IMR-90 (cell line): ENCODE data around the gene TRA2A. TPM values are rescaled to one million over a fixed set of nuclear protein-coding genes. Genes with fewer than 3 reads are reported as not detected.
"Not testable (repeated sequence)": the region's sequence is repeated elsewhere in the genome, so short reads cannot be mapped to it uniquely, and the experiment has no call there.

Source experiments
- ATAC-seq: fragments of 200-7000 bp; cut with Tn5 transposase; 2 replicates; pipeline ENCODE4 v1.9.1; 2020; ENCODE audit warnings: low read depth, mild to moderate bottlenecking, moderate library complexity
- BruUV-seq: library from RNA; stranded (reverse); fragments of 400-500 nt; replicated peaks from 2 replicates; lab custom pipeline; 2021; lab: Mats Ljungman, UMichigan
- CTCF ChIA-PET: fragments of 300-600 bp; formaldehyde crosslinking; extraction: SDS; loops from one replicate; lab custom pipeline; 2021; ENCODE audit warnings: antibody characterized with exemption; lab: Yijun Ruan, JAX
- POLR2A ChIA-PET: fragments of 300-600 bp; sonication (Branson Sonifier 250); formaldehyde crosslinking; loops from one replicate; lab custom pipeline; 2022; ENCODE audit warnings: antibody characterized with exemption; ENCODE audit not compliant: unreplicated experiment; lab: Charles Lee
- DNase-seq: peaks from one replicate; pipeline ENCODE4 v3.0.0; 2013
- H2AFZ ChIP-seq: replicated peaks from 2 replicates; pipeline ENCODE3; 2013; ENCODE audit warnings: low read length, mild to moderate bottlenecking; ENCODE audit not compliant: poor library complexity
- H2AK5ac ChIP-seq: 2 replicates; pipeline ENCODE4 v1.6.1; 2013; ENCODE audit warnings: low read depth, low read length, inconsistent platforms
- H2AK9ac ChIP-seq: replicated peaks from 2 replicates; pipeline ENCODE3; 2013; ENCODE audit warnings: mild to moderate bottlenecking, low read depth, low read length, moderate library complexity; ENCODE audit not compliant: poor library complexity
- H2BK120ac ChIP-seq: 2 replicates; pipeline ENCODE4 v1.6.1; 2013; ENCODE audit warnings: low read depth, low read length, inconsistent platforms
- H2BK15ac ChIP-seq: 3 replicates; pipeline ENCODE4 v1.6.1; 2013; ENCODE audit warnings: low read depth, low read length, inconsistent platforms
- H2BK20ac ChIP-seq: 2 replicates; pipeline ENCODE4 v1.6.1; 2013; ENCODE audit warnings: low read depth, mild to moderate bottlenecking, inconsistent platforms, low read length, moderate library complexity
- H2BK5ac ChIP-seq: 2 replicates; pipeline ENCODE4 v1.6.1; 2013; ENCODE audit warnings: mild to moderate bottlenecking, low read depth, low read length, inconsistent platforms; ENCODE audit not compliant: poor library complexity, severe bottlenecking
- H3K14ac ChIP-seq: replicated peaks from 2 replicates; pipeline ENCODE4 v1.6.1; 2013; ENCODE audit warnings: low read depth, low read length, inconsistent platforms
- H3K18ac ChIP-seq: 2 replicates; pipeline ENCODE4 v1.6.1; 2013; ENCODE audit warnings: low read depth, low read length, control low read depth
- H3K23ac ChIP-seq: 2 replicates; pipeline ENCODE4 v1.6.1; 2013; ENCODE audit warnings: low read depth, low read length, inconsistent platforms
- H3K27ac ChIP-seq: 2 replicates; pipeline ENCODE4 v1.5.1; 2013; ENCODE audit warnings: mild to moderate bottlenecking, control low read depth, low read length; ENCODE audit not compliant: insufficient read depth
- H3K27me3 ChIP-seq: 2 replicates; pipeline ENCODE4 v1.6.1; 2013; ENCODE audit warnings: low read length; ENCODE audit not compliant: control insufficient read depth, insufficient read depth
- H3K36me3 ChIP-seq: 2 replicates; pipeline ENCODE4 v1.6.1; 2013; ENCODE audit warnings: low read length, mixed read lengths; ENCODE audit not compliant: control insufficient read depth, insufficient read depth
- H3K4ac ChIP-seq: 2 replicates; pipeline ENCODE4 v1.6.1; 2013; ENCODE audit warnings: low read depth, low read length, inconsistent platforms
- H3K4me1 ChIP-seq: 2 replicates; pipeline ENCODE4 v1.6.1; 2013; ENCODE audit warnings: low read length, mixed read lengths; ENCODE audit not compliant: control insufficient read depth, insufficient read depth
- H3K4me2 ChIP-seq: 2 replicates; pipeline ENCODE4 v1.6.1; 2013; ENCODE audit warnings: low read depth, mild to moderate bottlenecking, control low read depth, low read length, moderate library complexity
- H3K4me3 ChIP-seq: 2 replicates; pipeline ENCODE4 v1.5.1; 2013; ENCODE audit warnings: low read depth, mild to moderate bottlenecking, control low read depth, low read length, moderate library complexity; ENCODE audit not compliant: insufficient read depth
- H3K56ac ChIP-seq: 2 replicates; pipeline ENCODE4 v1.6.1; 2013; ENCODE audit warnings: low read length, inconsistent platforms; ENCODE audit not compliant: insufficient read depth; ENCODE audit errors: extremely low read depth
- H3K79me1 ChIP-seq, 2 experiments: 2 replicates each; pipeline ENCODE4 v1.6.1; 2013; ENCODE audit warnings: low read length in 2 of 2, inconsistent platforms in 1 of 2, low read depth in 1 of 2
- H3K9ac ChIP-seq: 2 replicates; pipeline ENCODE4 v1.6.1; 2013; ENCODE audit warnings: low read depth, low read length, control low read depth
- H3K9me1 ChIP-seq: 2 replicates; pipeline ENCODE4 v1.6.1; 2013; ENCODE audit warnings: low read length, inconsistent platforms; ENCODE audit not compliant: insufficient read depth
- H3K9me3 ChIP-seq: 2 replicates; pipeline ENCODE4 v1.6.1; 2013; ENCODE audit warnings: low read length; ENCODE audit not compliant: control insufficient read depth, insufficient read depth
- H4K20me1 ChIP-seq: 2 replicates; pipeline ENCODE4 v1.6.1; 2013; ENCODE audit warnings: low read length, inconsistent platforms; ENCODE audit not compliant: insufficient read depth
- H4K5ac ChIP-seq: 2 replicates; pipeline ENCODE4 v1.6.1; 2013; ENCODE audit warnings: mild to moderate bottlenecking, low read depth, low read length, control low read depth
- H4K8ac ChIP-seq, 2 experiments: 2 replicates each; pipeline ENCODE4 v1.6.1; 2013; ENCODE audit warnings: low read depth in 2 of 2, low read length in 2 of 2, control low read depth in 1 of 2, inconsistent platforms in 1 of 2
- H4K91ac ChIP-seq: 2 replicates; pipeline ENCODE4 v1.6.1; 2013; ENCODE audit warnings: low read depth, low read length, inconsistent platforms; ENCODE audit not compliant: insufficient read depth
- WGBS, 2 experiments: methylation state at CpG; one replicate each; pipeline versions ENCODE4 v1.1.5 to v1.1.7; 2013; ENCODE audit warnings: missing lambda C conversion rate in 2 of 2; ENCODE audit not compliant: insufficient read length in 1 of 2; ENCODE audit errors: extremely low coverage in 2 of 2; 5-methylcytosine and 5-hydroxymethylcytosine counted together
- dilution Hi-C: fragments of 300-500 bp; cut with HindIII; formaldehyde crosslinking; loops from one replicate; pipeline ENCODE4 v1.14.3; 2018; ENCODE audit warnings: low sequenced_read_pairs; ENCODE audit not compliant: unreplicated experiment
- in situ Hi-C: fragments of 300-500 bp; cut with MboI; formaldehyde crosslinking; loops from 3 replicates; pipeline ENCODE4 v1.14.3; 2019; ENCODE audit warnings: low sequenced_read_pairs, inconsistent platforms, mixed read lengths
- intact Hi-C: fragments of 100-400 bp; cut with micrococcal nuclease; formaldehyde crosslinking; loops from 2 replicates; pipeline ENCODE4 v1.10.0; 2022
- polyA plus RNA-seq, 3 experiments: library from polyadenylated mRNA; depleted of rRNA; stranded (reverse); fragments of >200 nt; gene quantifications; 2 replicates each; pipeline ENCODE4 v1.2.3, GENCODE V29; 2012; ENCODE audit warnings: low replicate concordance in 1 of 3
- total RNA-seq: library from RNA; depleted of rRNA; stranded (reverse); fragments of >200 nt; gene quantifications from 2 replicates; pipeline ENCODE4 v1.2.3, GENCODE V29; 2012

TRA2A gene
- total and polyA plus RNA-seq, 2 of the 4 experiments (the other 2 are of a cell fraction) = 44.3 to 77.3 TPM

DNA sequence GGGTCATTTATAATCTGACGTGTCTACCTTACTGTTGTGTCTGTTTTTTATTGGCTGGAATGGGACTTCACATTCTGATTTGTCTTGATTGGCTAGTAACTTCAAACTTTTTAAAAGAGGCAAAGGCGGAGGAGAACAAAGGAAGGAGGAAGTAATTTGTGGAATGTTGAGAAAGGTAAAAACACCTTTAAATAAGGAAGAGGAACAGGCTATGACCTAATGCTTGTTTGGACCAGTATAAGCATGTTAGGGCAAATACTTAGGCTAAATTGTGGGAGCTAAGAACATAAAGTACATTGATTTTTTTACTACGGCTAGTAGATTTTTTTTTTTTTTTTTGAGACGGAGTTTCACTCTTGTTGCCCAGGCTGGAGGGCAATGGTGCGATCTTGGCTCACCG is 18.0 kb downstream of the TRA2A start:
- peaks cover 64% of the 10 kb centered on the region for H3K36me3 ChIP-seq
- H3K18ac ChIP-seq = not testable (repeated sequence)

More for the DNA sequence above, 18.0 kb downstream of the TRA2A start:
- H2BK120ac ChIP-seq, H3K27me3 ChIP-seq, H2AK9ac ChIP-seq, H3K4me2 ChIP-seq, H3K56ac ChIP-seq, H4K91ac ChIP-seq, H3K9me3 ChIP-seq, H3K23ac ChIP-seq, H3K27ac ChIP-seq, H2AK5ac ChIP-seq, dilution Hi-C loops, H3K9ac ChIP-seq, H3K9me1 ChIP-seq, POLR2A ChIA-PET, intact Hi-C loops, H3K4me1 ChIP-seq, DNase-seq, H4K5ac ChIP-seq, H2AFZ ChIP-seq, BruUV-seq, H3K4me3 ChIP-seq, H2BK5ac ChIP-seq, in situ Hi-C loops, H3K4ac ChIP-seq, H3K14ac ChIP-seq, H2BK15ac ChIP-seq, ATAC-seq, H2BK20ac ChIP-seq, H4K8ac ChIP-seq: not testable (repeated sequence)
- CTCF ChIA-PET = interaction anchor here (0.5 kb wide), 1 partner anchor 14 kb away, joined by 4 read pairs; no protein-coding TSS in a partner anchor
- Histone ChIP-seq H4K20me1 (peaks cover 50% of the 10 kb centered on the region), H3K79me1 (peaks cover 23 to 60% of the 10 kb centered on the region in 2 experiments)
- no CpG with 5 or more reads among the region's 6 CpGs for WGBS, 2 experiments
